Glutamatergic neuron (in vitro differentiated cells): ENCODE results near the gene TNS3. TPM values are rescaled to one million over a fixed set of nuclear protein-coding genes. Genes with fewer than 3 reads are reported as not detected.

Experiments
- DNase-seq: peaks from one replicate; pipeline ENCODE4 v3.0.0; 2022
- H3K27ac Mint-ChIP-seq: one replicate; pipeline ENCODE4 v1.8.0; 2020; ENCODE audit warnings: mild to moderate bottlenecking, mixed read lengths, inconsistent platforms; ENCODE audit not compliant: unreplicated experiment
- H3K27me3 Mint-ChIP-seq: one replicate; pipeline ENCODE4 v1.8.0; 2020; ENCODE audit warnings: mild to moderate bottlenecking, moderate library complexity, mixed read lengths, inconsistent platforms; ENCODE audit not compliant: unreplicated experiment
- H3K36me3 Mint-ChIP-seq: one replicate; pipeline ENCODE4 v1.8.0; 2020; ENCODE audit warnings: mild to moderate bottlenecking, mixed read lengths, inconsistent platforms; ENCODE audit not compliant: unreplicated experiment
- H3K4me1 Mint-ChIP-seq: one replicate; pipeline ENCODE4 v1.8.0; 2020; ENCODE audit warnings: mild to moderate bottlenecking, low read depth, mixed read lengths, inconsistent platforms; ENCODE audit not compliant: unreplicated experiment
- H3K4me3 Mint-ChIP-seq: one replicate; pipeline ENCODE4 v1.8.0; 2020; ENCODE audit warnings: mild to moderate bottlenecking, mixed read lengths, inconsistent platforms; ENCODE audit not compliant: unreplicated experiment
- H3K9me3 Mint-ChIP-seq: one replicate; pipeline ENCODE4 v1.8.0; 2020; ENCODE audit warnings: mild to moderate bottlenecking, moderate library complexity, mixed read lengths, inconsistent platforms; ENCODE audit not compliant: unreplicated experiment
- total RNA-seq: library from RNA; stranded (reverse); fragmentation: NEBNext Ultra II Directional; extraction: Animal tissue kit (Norgen Biotek cat#: 25700); gene quantifications from one replicate; pipeline ENCODE4 v1.2.1, GENCODE V29; 2021; ENCODE audit not compliant: unreplicated experiment
- TF ChIP-seq, protein P1 (sequence below): fragments of 200-600 bp; sonication (generic); IDR thresholded peaks from one replicate; pipeline ENCODE4 v1.5.0; 2021; ENCODE audit not compliant: partially characterized antibody, unreplicated experiment

TNS3 gene
- total RNA-seq, 1 donor from 2014 or later = 3.8 TPM

DNA sequence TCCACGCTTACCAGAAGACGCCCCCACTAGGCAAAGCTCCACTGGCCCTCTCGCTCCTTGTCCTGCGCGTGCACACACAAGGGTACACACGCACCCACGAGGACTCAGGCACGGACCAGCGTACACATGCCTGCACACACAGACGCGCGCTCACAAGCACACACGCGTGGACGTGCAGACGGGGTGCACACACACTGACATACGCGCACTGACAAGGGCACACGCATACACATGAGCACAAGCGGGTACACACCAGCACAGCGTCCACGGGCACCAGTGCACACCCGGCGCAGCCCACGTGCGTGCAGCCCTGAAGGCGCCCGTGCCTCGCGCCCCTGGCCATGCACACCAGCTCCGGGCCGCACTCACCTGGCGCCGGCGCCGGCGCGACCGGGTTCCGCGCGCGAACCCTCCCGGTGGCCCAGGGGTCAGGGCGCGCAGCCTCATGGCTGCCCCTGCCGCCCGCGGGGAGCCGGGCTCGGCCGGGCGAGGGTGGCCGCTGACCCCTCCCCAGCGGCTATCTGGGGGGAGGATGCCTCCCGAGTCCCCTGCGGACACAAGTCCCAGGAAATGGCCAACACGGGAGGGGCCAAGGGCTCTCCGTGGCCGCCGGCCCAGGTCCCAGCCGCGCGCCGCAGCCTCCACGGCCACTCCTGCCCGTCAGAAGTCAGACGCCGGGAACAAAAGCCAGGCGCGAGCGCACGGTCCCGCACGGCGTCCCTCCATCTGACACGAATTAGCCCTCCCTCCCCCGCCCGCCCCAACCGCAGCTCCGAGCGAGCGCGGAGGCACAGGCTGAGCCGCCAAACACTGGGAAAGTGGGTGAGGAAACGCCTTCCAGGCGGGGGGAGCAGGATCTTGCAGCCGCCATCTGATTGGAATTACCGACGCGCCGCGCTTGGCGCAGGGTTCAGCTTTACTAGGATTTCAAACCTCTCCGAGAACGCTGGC, 45.0 kb downstream of the TNS3 start:
- no peak overlapping the region for H3K27ac Mint-ChIP-seq
- H3K9me3 Mint-ChIP-seq = peaks cover 6% of the 10 kb centered on the region
- H3K36me3 Mint-ChIP-seq = peaks cover 5% of the 10 kb centered on the region
- DNase-seq = peak; percentile 39
- H3K4me3 Mint-ChIP-seq = peak overlapping the region; percentile 75
- TF ChIP-seq, protein P1, sequence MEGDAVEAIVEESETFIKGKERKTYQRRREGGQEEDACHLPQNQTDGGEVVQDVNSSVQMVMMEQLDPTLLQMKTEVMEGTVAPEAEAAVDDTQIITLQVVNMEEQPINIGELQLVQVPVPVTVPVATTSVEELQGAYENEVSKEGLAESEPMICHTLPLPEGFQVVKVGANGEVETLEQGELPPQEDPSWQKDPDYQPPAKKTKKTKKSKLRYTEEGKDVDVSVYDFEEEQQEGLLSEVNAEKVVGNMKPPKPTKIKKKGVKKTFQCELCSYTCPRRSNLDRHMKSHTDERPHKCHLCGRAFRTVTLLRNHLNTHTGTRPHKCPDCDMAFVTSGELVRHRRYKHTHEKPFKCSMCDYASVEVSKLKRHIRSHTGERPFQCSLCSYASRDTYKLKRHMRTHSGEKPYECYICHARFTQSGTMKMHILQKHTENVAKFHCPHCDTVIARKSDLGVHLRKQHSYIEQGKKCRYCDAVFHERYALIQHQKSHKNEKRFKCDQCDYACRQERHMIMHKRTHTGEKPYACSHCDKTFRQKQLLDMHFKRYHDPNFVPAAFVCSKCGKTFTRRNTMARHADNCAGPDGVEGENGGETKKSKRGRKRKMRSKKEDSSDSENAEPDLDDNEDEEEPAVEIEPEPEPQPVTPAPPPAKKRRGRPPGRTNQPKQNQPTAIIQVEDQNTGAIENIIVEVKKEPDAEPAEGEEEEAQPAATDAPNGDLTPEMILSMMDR = no peak
- H3K4me1 Mint-ChIP-seq = peaks cover 21% of the 10 kb centered on the region
- H3K27me3 Mint-ChIP-seq = peaks cover 29% of the 10 kb centered on the region

DNA sequence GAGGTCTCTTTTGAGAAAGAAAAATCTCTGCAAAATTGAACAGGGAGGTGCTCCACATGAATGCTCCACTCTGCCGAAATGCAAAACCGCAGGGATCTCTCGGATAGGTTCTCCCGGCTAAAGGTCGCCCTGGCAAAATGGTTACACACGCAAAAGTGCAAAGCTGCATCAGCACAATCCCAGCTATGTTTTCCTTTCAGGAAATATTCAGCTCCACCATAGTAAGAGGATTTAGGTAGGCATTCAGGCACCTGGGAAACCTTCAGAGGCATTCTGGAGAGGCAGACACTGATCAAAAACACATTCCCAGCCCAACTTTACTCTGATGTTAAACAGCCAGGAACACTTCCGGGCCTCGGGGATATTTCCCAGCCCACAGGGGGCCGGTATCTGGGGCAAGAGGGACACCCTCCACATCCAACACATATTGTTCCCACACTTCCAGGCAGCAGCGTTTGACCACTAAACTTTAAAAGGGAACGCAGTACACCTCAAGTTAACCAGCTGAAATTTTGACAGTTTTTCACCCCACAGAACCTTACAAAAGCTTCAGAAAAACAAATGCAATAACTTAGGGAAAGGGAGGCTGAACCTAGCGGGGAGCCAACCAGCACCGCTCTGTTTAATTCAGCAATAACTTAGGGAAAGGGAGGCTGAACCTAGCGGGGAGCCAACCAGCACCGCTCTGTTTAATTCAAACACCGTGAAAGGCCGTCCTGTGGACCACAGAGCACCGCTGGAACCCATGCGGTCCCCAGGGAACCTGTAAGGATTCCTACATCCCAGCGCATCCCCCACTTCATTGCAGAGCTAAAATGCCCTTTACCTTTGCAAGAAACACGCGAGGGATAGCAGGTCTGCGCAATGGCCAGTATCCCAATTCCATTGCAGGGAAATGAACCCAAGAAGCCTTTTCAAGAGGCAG, 45.9 kb downstream of the TNS3 start:
- peak overlapping the region; percentile 75 for H3K4me3 Mint-ChIP-seq
- peaks cover 4% of the 10 kb centered on the region for H3K9me3 Mint-ChIP-seq
- peaks cover 21% of the 10 kb centered on the region for H3K4me1 Mint-ChIP-seq
- DNase-seq = no peak
- peaks cover 5% of the 10 kb centered on the region for H3K36me3 Mint-ChIP-seq
- H3K27me3 Mint-ChIP-seq = peaks cover 25% of the 10 kb centered on the region
- TF ChIP-seq, protein P1 = no peak
- H3K27ac Mint-ChIP-seq = no peak overlapping the region

DNA sequence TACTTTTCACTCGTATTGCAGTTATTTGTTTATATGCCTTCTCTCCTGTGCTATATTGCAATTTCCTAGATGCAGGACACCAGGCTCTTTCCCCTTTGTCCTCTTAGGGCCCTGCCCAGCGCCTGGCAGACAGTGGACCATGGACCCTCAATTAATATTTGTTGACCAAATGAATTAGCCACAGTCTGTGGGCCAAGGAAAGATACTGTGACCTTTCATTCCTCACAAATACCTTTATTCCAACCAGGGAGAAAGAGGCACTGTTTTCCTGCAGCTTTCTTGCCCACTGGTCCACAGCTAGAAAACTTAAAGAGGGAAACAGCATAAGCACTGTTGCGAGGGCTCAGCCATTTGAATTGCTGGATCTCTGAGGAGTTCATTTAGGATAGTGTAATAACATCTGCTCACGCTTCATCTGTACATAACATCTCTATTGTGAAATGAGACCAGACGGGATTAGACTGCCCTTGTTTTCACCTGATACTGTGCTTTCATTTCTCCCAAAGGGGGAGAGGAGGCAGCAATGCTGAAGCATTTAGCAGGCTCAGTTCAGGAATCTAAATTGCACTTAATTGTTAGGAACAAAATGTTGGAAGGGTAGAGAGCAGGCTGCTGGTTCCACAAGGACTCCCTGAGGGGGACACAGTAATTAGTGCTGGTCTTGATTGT, 46.7 kb downstream of the TNS3 start:
- Mint-ChIP-seq H3K4me3 (no peak overlapping the region), H3K27ac (no peak overlapping the region), H3K36me3 (no peaks in the 10 kb centered on the region), H3K9me3 (peaks cover 4% of the 10 kb centered on the region), H3K4me1 (peaks cover 17% of the 10 kb centered on the region), H3K27me3 (peaks cover 19% of the 10 kb centered on the region)
- no peak for DNase-seq
- TF ChIP-seq, protein P1 = no peak

DNA sequence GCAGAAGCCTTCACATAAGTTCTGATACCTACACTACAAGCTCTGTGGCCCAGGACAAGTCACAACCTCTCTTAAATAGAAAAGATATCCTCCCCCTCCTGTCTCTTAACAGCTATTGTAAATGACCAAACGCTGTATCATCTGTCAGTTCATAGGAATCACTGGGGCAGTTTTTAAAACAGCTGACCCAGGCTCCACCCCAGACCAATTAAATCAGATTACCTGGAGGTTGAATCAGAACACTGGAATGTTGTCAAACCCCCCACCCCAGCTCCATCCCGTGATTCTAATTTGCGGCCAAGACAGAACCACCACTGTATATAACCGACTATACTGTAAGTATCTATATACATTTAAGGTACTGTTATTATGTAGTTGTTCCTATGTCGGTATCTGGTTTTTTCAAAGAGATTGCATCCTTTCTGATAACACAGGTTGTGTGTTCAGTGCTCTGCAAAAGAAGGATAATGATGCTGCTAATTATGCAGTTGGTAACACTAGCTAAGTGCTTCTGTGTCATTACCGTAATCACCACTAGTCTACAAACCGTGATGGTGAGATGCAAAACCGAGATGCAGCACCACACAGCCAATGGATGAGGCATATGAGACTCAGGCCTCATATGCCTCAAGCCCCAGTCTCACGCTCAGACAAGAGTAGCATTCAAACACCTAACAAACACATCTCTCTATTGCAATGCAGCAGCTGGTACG, 47.4 kb downstream of the TNS3 start:
- DNase-seq = no peak
- Mint-ChIP-seq H3K9me3 (peaks cover 4% of the 10 kb centered on the region), H3K4me3 (no peak overlapping the region), H3K27me3 (peaks cover 15% of the 10 kb centered on the region), H3K27ac (no peak overlapping the region), H3K4me1 (peaks cover 16% of the 10 kb centered on the region), H3K36me3 (no peaks in the 10 kb centered on the region)
- TF ChIP-seq, protein P1 = peak; percentile 56
